NCI-H146 treated with DMSO at 0.1 percent for 48 hours (cell line): ENCODE data around the gene DYNC1LI1.
A peak's percentile ranks its signal among the peaks of the same experiment; 100 is the strongest.
"Not testable (repeated sequence)": the region's sequence is repeated elsewhere in the genome, so short reads cannot be mapped to it uniquely, and the experiment has no call there.

Source experiments
- DNase-seq: peaks from one replicate; lab custom pipeline; 2025; ENCODE audit not compliant: unreplicated experiment; lab: John Stamatoyannopoulos, UW

The DYNC1LI1 gene

DNA sequence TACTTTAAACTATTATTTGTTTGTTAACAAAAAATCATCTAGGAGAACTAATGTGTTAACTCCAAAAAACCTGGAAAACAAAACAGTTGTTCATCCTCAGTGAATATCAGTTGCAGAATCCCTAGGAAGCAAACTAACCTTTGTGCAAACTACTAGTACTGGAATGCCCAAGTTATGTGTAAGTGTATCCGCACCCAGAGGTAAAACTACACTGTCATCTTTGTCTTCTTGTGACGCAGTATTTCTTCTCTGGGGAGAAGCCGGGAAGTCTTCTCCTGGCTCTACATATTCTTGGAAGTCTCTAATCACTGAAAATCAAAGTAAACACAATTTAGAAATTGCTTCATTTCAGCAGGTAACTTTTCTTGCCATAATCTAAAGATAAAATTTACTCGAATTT is 29.8 kb downstream of the DYNC1LI1 start:
- no peak for DNase-seq

DNA sequence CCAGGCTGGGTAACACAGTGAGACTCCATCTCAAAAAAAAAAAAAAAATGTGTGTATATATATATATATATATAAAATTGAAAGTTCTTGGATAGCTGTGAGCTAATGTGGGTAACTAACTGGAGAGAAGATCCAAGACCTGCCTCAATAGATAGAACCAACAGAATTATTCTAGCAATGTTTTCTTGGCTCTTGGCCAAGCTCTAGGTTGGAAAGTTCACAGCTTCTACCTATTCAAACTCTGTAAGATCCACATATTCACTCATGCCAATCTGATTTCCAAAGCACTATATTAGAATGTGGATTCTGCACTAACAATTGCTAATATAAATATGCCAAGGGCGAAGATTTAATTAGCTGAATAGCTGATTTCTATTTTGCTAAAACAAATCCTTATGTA is 38.2 kb downstream of the DYNC1LI1 start:
- DNase-seq: no peak

DNA sequence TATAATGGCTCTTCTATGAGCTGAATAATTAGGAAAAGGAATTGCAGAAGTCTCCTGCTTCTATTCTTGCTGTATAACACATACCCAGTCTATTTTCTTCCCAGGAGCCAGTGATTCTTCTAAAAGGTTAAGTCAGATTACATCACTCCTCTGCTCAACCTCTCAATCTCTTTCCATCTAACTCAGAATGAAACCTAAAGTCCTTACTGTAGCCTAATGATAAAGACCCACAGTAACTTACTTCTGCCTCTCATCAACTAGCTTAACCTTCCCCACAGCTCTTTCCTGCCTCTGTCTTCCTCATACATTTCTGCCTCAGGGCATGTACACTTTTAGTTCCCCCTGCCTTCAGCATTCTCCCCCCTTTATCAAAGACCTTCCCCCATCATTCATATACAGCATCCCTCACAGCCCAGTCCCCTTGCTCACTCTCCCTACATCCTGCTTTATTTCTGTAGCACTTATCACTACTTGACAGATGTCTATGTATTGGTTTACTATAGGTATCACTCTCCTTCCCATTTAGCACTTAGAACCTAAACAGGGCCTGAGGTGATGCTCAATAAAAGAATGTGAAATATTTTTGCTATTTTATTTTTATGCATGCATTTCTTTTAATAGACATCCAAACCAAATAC is 39.5 kb downstream of the DYNC1LI1 start:
- no peak for DNase-seq

DNA sequence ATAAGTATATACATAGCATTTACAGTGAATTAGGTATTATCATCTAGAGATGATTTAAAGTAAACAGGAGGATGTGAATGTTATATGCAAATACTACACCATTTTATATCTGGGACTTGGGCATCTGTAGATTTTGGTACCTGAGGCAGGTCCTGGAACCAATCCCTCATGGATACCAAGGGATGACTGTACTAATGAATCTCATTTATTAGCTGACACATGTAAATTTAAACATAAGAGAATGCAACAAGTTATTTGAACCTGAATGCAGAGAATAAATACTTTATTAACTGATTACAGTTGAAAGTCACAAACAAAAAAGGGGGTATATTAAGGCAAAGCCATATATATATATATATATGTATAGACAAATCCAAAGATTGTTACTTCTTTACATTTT is 44.9 kb downstream of the DYNC1LI1 start:
- DNase-seq: no peak

DNA sequence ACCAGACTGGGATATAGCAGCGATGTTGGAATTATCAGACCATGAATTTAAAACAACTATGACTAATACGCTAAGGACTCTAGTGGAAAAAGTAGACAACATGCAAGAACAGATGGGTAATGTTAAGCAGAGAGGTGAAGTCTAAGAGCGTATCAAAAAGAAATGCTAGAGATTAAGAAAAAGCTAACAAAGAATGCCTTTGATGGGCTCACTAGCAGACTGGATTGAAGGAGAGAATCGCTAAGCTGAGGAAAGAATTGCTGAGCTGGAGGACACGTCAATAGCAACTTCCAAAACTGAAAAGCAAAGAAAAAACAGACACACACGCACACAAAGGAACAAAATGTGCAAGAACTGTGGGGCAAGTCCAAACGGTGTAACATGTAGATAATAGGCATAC is 48.0 kb downstream of the DYNC1LI1 start:
- no peak for DNase-seq

DNA sequence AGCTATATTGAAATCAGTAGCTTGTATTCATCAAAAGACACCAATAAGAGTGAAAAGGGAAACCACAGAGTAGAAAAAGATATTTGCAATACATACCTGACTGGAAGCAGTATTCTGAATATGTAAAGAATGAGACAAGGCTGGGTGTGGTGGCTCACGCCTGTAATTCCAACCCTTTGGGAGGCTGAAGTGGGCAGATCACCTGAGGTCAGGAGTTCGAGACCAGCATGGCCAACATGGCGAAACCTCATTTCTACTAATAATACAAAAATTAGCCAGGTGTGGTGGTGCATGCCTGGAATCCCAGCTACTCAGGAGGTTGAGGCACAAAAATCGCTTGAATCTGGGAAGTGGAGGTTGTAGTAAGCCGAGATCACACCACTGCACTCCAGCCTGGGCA is 51.7 kb downstream of the DYNC1LI1 start:
- DNase-seq: not testable (repeated sequence)

DNA sequence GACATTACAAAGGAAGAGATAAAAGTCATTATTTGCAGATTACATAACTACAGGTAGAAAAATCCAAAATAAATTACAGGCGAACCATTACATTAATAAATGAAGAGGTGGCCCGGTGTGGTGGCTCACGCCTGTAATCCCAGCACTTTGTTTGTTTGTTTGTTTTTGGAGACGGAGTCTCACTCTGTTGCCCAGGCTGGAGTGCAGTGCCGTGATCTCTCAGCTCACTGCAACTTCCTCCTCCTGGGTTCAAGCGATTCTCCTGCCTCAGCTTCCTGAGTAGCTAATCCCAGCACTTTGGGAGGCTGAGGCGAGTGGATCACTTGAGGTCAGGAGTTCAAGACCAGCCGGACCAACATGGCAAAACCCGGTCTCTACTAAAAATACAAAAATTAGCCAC is 53.9 kb downstream of the DYNC1LI1 start:
- not testable (repeated sequence) for DNase-seq

DNA sequence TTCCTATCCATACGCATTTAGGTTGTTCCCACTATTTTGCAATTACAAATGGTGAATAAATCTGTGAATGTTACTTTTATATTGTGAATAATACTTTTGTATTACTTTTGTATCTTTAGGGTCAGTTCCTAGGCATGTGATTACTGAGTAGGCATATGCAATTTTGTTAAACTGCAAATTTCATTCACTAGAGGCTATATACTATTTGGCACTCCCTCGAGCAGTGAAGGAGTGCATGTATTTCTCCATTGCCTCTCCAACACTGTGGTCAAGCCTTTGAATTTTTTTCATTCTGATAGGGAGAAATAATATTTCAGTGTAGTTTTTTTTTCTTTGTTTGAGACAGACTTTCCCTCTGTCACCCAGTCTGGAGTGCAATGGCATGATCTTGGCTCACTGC is 59.7 kb downstream of the DYNC1LI1 start:
- no peak for DNase-seq

DNA sequence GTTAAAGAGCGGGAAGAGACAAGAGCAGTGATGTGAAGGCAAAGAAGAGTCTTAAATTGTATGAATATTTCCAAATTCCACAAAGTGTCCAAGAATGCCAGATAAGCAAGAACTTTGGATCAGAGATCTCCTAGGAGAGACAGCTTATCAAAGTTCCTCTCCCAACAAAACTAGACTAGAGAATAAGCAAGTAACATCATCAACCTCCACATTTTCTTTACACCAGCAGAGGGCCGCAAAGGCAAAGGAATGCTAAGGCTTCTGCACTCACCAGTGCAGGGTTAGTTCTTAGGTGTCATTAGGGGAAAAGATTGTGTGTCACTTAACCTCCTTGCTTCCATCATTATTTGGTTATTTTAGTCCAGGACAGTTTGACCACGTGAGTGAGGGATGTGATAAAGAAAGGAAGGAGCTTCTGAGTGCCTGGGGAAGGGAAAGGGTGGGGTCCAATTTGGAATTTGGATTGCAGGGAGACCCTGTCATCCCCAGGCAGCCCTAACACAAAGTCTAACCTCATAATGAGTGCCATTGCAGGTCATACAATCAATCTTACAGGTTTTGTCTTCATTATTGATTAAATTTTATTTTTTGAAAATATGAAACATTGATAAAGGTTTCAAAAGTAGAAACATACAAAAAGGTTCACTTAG is 60.5 kb downstream of the DYNC1LI1 start:
- DNase-seq: peak; percentile 3

DNA sequence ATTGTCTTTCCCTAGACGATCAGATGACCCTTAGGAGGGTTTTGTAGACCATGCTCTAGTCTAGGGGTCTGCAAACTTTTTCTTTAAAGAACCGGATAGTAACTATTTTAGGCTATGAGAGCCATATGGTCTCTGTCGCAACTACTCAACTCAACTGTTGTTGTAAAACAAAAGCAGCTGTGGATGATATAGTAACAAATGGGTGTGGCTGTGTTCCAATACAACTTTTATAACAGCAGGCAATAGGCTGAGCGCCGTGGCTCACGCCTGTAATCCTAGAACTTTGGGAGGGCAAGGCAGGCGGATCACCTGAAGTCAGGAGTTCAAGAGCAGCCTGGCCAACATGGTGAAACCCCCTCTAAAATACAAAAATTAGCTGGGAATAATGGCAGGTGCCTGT is 61.9 kb downstream of the DYNC1LI1 start:
- no peak for DNase-seq

DNA sequence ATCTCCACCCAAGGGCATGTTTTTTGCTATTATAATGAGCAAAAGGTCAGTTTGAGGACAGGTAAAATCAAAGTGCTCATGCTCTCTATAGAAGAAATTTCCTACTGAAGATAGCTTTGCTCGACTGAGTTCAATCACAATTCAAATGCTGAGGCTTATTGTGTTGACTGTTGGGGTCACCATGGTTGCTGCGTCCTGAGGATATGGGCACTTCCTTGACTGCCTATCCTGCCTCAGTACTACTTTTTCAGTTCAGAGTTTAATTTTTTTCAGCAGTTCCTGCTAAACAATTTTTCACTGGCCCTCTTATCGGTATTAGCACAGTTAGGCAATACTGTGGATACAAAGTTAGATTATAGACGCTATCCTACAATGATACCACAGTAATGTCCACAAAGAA is 64.2 kb downstream of the DYNC1LI1 start:
- DNase-seq: no peak

DNA sequence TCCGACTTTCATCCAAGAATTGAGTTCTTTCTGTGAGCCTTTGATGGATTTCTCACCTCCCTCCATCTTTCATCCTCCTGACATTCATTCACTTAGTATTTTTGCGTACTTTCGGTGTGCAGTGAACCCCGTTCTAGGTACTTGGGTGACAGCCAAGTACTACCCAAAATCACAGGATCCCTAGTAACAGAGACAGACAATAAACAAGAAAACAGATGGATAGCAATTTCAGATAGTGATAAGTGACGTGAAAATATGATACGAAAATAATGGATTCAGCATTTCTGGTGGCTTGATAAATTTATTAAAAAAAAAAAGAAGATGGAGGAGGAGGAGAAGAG is 67.7 kb downstream of the DYNC1LI1 start:
- DNase-seq: no peak

DNA sequence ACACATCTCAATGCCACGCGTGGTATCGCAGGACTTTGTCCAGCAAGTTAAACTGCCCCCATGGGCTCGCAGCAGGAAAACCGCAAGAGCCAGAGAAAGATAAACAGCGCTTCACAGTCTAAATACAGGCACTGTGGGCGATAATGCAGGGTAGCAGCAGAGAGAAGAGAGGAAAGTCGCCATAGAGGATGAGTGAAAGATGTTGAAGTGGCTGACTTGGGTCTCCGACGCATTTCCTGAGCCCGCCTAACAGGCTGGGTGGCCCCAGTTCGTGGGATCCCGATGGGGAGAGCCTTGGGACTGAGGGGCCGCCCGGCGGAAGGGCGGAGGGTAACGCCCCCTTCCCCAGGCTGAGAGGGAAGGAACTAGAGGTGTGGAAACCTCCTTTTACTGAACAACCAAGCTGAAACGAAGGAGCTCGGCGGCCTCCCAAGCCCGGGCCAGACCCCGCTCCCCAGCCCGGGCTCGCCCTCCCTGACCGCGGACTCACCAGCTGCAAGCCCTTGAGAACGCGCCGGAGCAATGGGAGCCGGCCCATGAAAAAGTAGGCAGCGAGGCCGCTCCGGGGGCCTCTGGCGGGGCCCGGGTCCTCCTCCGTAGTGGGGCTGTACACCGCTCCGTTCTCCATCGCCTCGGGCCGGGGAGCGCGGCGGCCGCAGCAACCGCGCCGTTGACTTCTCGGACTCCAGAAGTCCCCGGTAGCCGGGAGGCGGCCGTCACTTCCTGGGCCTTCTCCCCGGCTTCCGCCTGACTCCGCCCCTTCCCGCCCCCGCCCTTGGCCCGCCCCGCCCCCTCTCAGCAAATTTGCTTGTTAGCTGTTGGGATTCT is 68.3 kb downstream of the DYNC1LI1 start, which contains the start of gene CMTM6:
TSS of gene CMTM6 (minus strand) at position 735 of the 828 bp plus-strand sequence. CDS start at position 628, 107 bp downstream.
- DNase-seq: peak; percentile 42

DNA sequence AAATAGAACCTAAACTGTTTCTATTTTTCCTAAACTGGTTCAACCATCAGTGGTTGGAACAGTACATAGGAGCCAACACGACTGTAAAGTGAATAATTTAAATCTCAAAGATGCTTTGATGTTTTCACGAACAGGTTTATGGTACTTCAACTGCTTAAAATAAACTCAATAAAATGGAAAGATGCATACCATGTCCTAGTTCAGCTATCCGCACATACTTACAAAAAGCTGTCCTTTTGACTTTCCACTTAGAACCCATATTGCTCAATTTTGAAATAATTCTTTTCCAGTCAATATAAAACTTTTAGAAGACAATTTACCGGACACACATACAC is 68.9 kb downstream of the DYNC1LI1 start:
- DNase-seq: no peak

DNA sequence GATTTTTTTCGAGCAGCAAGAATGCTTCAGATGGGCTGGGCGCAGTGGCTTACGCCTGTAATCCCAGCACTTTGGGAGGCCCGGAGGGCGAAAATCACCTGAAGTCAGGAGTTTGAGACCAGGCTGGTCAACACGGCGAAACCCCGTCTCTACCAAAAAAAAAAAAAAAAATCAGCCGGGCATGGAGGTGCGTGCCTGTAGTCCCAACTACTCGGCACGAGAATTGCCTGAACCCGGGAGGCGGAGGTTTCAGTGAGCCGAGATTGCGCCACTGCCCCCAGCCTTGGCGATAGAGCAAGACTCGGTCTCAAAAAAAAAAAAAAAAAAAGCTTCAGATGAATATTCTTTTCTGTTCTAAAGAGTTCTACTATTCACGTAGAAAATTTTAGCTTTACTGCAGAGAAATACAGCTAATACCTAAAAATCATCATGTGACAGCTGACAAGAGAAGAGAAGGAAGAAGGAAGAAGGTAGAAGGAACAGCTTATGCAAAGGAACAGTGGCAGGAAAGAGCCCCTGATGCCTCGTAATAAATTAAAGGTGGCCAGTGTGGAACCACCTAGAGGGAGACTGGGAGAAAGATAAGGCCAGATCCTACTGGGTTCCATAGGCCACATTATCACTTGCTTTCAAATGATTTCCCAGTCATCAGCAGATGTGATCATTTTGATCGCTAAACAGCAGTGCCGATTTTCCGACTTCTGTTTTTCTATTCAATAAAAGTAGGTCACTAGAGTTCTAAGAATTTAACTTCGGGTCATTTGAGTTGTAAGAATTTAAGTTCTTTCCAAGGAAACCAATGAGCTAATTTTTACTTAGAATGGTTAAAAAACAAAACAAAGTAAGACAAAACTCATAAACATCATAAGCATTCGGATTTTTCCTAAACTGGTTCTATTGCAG is 69.5 kb downstream of the DYNC1LI1 start:
- DNase-seq: no peak

DNA sequence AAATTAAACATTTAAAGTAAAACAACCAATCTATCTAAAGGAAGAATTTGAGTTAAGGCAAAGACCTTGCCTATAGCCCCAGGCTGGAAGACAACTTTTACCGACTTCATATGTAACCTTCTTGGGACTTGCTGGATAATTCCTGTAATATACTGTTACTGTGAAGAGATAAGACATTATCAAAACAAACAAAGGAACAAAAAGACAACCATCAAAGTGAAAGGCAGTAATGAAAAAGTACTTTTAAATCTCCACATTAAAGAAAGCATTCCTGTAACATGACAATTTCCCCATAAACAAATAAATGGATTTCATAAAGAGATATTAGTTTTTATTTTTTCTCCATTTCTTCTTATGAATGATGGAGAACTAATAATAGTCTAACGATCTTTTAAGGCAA is 70.4 kb downstream of the DYNC1LI1 start:
- DNase-seq: no peak

DNA sequence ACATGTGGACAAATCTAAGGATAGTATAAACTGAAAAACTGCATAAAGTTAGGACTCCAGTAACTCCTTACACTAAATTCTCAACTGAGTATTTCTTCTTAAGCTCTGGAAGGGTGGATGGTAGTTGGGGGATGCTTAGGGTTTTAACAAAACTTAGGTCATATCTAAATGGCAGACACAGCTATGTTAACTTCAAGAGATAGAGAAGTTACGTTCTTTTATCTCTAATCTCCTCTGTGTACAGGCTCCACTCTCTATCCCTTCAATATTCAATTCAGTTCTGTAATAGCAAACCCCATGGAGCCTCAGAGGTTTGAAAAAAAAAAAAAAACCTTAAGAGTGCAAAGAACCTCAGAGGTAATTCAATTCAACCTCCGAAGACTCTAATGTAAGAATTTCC is 71.1 kb downstream of the DYNC1LI1 start:
- no peak for DNase-seq

DNA sequence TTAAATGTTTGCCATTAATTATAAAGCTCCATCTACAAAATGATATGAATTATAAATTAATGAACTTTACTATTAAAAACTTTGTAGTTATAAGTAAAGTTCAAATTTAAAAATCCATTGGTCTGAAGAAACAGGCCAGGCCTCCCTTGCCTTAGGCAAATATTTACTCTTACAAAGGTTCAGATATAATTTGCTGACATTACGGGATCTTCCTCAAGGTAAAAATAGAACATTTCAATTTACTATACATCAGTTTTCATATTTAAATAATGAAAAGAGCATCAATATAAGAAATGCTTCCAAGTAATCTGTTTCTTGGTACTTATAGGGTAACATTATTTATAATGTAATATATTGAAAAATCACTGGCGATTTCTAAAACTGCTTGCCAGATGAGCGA is 71.7 kb downstream of the DYNC1LI1 start:
- no peak for DNase-seq

DNA sequence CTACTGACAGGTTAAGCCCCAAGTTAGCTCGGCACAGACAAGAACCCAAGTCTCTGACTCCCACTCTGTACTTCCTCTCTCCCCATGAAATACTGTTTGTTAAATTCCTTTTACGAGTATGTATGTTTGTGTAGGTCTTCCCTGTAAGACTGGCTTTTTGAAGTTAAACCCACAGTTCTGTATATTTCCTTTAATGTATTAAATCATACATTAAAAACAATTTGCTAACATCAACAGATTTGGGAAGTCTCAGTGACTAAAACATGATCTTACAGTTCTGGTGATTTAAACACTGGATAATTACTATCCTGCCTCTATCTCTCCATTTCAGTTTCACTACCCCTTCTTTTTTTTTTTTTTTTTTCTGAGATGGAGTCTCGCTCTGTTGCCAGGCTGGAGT is 72.4 kb downstream of the DYNC1LI1 start:
- DNase-seq: no peak

DNA sequence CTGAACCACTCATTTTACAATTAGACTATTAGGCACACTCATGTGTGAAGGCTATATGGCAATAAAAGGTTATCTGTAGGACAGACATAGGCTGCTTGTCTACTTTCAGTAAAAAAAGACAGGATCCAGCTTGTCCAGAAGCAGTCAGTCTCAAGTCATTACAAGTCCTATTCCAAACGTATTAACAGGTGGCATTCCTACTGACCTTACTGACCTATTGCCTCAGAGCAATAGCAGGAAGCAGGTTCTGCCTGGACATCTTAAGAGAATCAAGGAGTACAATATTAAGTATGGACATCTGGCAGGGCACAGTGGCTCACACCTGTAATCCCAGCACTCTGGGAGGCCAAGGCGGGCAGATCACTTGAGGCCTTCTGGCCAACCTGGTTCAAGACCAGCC is 75.0 kb downstream of the DYNC1LI1 start:
- peak; percentile 24 for DNase-seq

DNA sequence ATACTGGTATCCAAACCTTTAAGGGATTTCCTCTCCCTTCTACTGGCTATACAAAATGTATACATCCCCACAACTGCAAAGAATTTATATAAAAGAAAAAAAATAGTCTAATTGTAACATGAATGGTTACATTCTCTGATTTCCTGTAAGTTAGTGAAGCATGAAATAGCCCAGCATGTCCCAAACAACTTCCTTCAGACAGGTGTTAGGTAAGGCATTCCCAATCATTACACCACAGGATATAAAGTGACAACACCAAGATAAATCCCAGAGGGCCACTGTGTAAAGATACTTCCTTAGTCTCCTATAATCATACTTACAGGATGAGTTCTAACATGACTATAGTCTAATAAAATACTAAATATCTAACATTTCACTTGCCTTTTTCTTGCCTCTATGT is 75.6 kb downstream of the DYNC1LI1 start:
- peak; percentile 68 for DNase-seq
